K562 (cell line): ENCODE results near the gene POU4F2. TPM values are rescaled to one million over a fixed set of nuclear protein-coding genes. Genes with fewer than 3 reads are reported as not detected.

ENCODE experiments used
- FOXM1 ChIP-seq, 2 experiments: fragments of 450-650 bp in 1 of 2; sonication (generic) in 1 of 2; formaldehyde crosslinking in 1 of 2; IDR thresholded peaks; 2 replicates each; pipeline versions ENCODE4 v1.6.1 to v1.9.0; 2017 to 2022; ENCODE audit warnings: low read depth in 2 of 2, mild to moderate bottlenecking in 2 of 2, missing genetic modification reagents in 1 of 2, moderate library complexity in 1 of 2
- HDAC6 ChIP-seq: IDR thresholded peaks from 2 replicates; pipeline ENCODE4 v1.6.1; 2012; ENCODE audit warnings: low read depth, mild to moderate bottlenecking, control low read depth, inconsistent platforms, low read length, moderate library complexity
- PURB ChIP-seq: sonication (generic); formaldehyde crosslinking; IDR thresholded peaks from 2 replicates; pipeline ENCODE4 v1.9.0; 2021; ENCODE audit warnings: low read depth, mild to moderate bottlenecking, missing genetic modification reagents
- SIN3A ChIP-seq, 2 experiments: fragments of 150-350 bp in 1 of 2; IDR thresholded peaks; 2 replicates each; pipeline ENCODE4 v1.6.1; 2011 to 2016; ENCODE audit warnings: borderline replicate concordance in 2 of 2, low read depth in 2 of 2, low read length in 2 of 2, mild to moderate bottlenecking in 2 of 2, moderate library complexity in 2 of 2; ENCODE audit not compliant: control insufficient read depth in 1 of 2
- SIN3B ChIP-seq: fragments of 450-650 bp; IDR thresholded peaks from 2 replicates; pipeline ENCODE4 v1.6.1; 2017; ENCODE audit warnings: low read depth, mild to moderate bottlenecking, moderate library complexity
- TRIM24 ChIP-seq, 2 experiments: fragments of 450-650 bp; IDR thresholded peaks; 2 replicates each; pipeline ENCODE4 v1.6.1; 2016
- ZBTB17 ChIP-seq: fragments of 450-650 bp; formaldehyde crosslinking; IDR thresholded peaks from 2 replicates; pipeline ENCODE4 v1.4.0; 2020; ENCODE audit warnings: mild to moderate bottlenecking
- ZNF324 ChIP-seq: fragments of 250-450 bp; sonication (Bioruptor Pico); IDR thresholded peaks from 2 replicates; pipeline ENCODE4 v1.4.0; 2020; ENCODE audit warnings: mild to moderate bottlenecking
- polyA plus RNA-seq, 8 experiments: library from polyadenylated mRNA; depleted of rRNA in 4 of 8; stranded (reverse) in 5 of 8; unstranded in 3 of 8; fragments of >200 nt; fragmentation: Nextera tagmentation in 2 of 8; fragmentation: Illumina TruSeq in 1 of 8; extraction: Ambion mirVana in 2 of 8; extraction: Trizol in 1 of 8; gene quantifications; 2 replicates each; pipeline versions ENCODE4 v1.2.1 to v1.2.3, GENCODE V29; 2011 to 2014; ENCODE audit warnings: inconsistent platforms in 1 of 8, missing spikeins in 1 of 8
- total RNA-seq, 7 experiments: library from RNA; depleted of rRNA in 6 of 7; stranded (reverse); fragments of >200 nt in 6 of 7; fragmentation: Illumina TruSeq in 2 of 7; extraction: Trizol in 2 of 7; gene quantifications; 2 replicates each; pipeline versions ENCODE4 v1.2.1 to v1.2.3, GENCODE V29; 2011 to 2021; ENCODE audit warnings: low replicate concordance in 1 of 7
- TF ChIP-seq, protein P1 (sequence below), 3 experiments: fragments of 200-800 bp in 1 of 3; fragments of 250-450 bp in 1 of 3; fragments of 450-650 bp in 1 of 3; sonication (Bioruptor Pico) in 1 of 3; sonication (Bioruptor generic) in 1 of 3; formaldehyde crosslinking in 1 of 3; IDR thresholded peaks; 2 replicates each; pipeline versions ENCODE4 v1.6.1 to v1.8.0; 2016 to 2022; ENCODE audit warnings: mild to moderate bottlenecking in 2 of 3, missing genetic modification characterization in 2 of 3, missing compliant biosample characterization in 1 of 3, moderate library complexity in 1 of 3
- TF ChIP-seq, protein P2 (sequence below): sonication (generic); formaldehyde crosslinking; IDR thresholded peaks from 2 replicates; pipeline ENCODE4 v1.8.1; 2023; ENCODE audit warnings: mild to moderate bottlenecking, missing genetic modification reagents
- TF ChIP-seq, protein P3 (sequence below): fragments of 450-650 bp; IDR thresholded peaks from 2 replicates; pipeline ENCODE4 v1.6.1; 2014; ENCODE audit warnings: low read depth, mild to moderate bottlenecking, moderate library complexity, borderline replicate concordance
- TF ChIP-seq, protein P4 (sequence below): fragments of 250-450 bp; sonication (Bioruptor Pico); IDR thresholded peaks from 2 replicates; pipeline ENCODE4 v1.4.0; 2020; ENCODE audit warnings: mild to moderate bottlenecking, moderate library complexity, borderline replicate concordance

Gene POU4F2
- total and polyA plus RNA-seq, 9 of the 15 experiments (the other 6 are each of a cell fraction or from before 2014, with no cell fraction given): not detected

DNA sequence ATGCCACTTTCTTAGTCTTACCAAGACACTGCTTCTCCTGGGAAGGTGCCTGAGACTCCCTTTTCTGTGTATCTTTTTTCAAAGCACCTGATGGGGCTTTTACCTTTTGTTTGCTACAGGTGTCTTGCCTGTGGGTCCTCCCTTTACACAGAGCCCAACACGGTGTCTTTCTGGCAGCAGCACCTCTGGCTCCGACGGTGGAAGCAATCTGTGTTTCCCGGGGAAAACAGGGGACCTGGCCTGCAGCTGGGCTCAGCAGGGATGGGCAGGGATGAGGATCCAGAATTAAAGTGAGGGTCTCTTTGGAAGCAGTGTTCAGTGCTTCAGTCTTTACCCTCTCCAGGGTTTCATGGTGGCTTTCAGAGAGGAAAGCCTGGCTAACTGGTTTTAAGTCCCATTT, 11.3 kb downstream of the POU4F2 start (continued):
- TF ChIP-seq, protein P1, sequence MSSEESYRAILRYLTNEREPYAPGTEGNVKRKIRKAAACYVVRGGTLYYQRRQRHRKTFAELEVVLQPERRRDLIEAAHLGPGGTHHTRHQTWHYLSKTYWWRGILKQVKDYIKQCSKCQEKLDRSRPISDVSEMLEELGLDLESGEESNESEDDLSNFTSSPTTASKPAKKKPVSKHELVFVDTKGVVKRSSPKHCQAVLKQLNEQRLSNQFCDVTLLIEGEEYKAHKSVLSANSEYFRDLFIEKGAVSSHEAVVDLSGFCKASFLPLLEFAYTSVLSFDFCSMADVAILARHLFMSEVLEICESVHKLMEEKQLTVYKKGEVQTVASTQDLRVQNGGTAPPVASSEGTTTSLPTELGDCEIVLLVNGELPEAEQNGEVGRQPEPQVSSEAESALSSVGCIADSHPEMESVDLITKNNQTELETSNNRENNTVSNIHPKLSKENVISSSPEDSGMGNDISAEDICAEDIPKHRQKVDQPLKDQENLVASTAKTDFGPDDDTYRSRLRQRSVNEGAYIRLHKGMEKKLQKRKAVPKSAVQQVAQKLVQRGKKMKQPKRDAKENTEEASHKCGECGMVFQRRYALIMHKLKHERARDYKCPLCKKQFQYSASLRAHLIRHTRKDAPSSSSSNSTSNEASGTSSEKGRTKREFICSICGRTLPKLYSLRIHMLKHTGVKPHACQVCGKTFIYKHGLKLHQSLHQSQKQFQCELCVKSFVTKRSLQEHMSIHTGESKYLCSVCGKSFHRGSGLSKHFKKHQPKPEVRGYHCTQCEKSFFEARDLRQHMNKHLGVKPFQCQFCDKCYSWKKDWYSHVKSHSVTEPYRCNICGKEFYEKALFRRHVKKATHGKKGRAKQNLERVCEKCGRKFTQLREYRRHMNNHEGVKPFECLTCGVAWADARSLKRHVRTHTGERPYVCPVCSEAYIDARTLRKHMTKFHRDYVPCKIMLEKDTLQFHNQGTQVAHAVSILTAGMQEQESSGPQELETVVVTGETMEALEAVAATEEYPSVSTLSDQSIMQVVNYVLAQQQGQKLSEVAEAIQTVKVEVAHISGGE (CRISPR knock-in tag; IDR thresholded peaks at IDR 0.05): no peak
- TF ChIP-seq ZBTB17 (CRISPR knock-in tag): no peak
- TF ChIP-seq, protein P2, sequence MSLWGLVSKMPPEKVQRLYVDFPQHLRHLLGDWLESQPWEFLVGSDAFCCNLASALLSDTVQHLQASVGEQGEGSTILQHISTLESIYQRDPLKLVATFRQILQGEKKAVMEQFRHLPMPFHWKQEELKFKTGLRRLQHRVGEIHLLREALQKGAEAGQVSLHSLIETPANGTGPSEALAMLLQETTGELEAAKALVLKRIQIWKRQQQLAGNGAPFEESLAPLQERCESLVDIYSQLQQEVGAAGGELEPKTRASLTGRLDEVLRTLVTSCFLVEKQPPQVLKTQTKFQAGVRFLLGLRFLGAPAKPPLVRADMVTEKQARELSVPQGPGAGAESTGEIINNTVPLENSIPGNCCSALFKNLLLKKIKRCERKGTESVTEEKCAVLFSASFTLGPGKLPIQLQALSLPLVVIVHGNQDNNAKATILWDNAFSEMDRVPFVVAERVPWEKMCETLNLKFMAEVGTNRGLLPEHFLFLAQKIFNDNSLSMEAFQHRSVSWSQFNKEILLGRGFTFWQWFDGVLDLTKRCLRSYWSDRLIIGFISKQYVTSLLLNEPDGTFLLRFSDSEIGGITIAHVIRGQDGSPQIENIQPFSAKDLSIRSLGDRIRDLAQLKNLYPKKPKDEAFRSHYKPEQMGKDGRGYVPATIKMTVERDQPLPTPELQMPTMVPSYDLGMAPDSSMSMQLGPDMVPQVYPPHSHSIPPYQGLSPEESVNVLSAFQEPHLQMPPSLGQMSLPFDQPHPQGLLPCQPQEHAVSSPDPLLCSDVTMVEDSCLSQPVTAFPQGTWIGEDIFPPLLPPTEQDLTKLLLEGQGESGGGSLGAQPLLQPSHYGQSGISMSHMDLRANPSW (CRISPR knock-in tag): no peak
- TF ChIP-seq SIN3A (IDR thresholded peaks at IDR 0.05; ENCODE audit: borderline replicate concordance in 2 of 2, control insufficient read depth in 1 of 2, low read depth in 2 of 2, low read length in 2 of 2): no peak
- no peak for TF ChIP-seq FOXM1 (IDR thresholded peaks at IDR 0.05; ENCODE audit: low read depth)
- TF ChIP-seq FOXM1 (CRISPR knock-in tag; IDR thresholded peaks at IDR 0.05; ENCODE audit: low read depth): no peak
- TF ChIP-seq PURB (CRISPR knock-in tag): no peak
- TF ChIP-seq, protein P3, sequence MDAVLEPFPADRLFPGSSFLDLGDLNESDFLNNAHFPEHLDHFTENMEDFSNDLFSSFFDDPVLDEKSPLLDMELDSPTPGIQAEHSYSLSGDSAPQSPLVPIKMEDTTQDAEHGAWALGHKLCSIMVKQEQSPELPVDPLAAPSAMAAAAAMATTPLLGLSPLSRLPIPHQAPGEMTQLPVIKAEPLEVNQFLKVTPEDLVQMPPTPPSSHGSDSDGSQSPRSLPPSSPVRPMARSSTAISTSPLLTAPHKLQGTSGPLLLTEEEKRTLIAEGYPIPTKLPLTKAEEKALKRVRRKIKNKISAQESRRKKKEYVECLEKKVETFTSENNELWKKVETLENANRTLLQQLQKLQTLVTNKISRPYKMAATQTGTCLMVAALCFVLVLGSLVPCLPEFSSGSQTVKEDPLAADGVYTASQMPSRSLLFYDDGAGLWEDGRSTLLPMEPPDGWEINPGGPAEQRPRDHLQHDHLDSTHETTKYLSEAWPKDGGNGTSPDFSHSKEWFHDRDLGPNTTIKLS: no peak
- TF ChIP-seq, protein P4, sequence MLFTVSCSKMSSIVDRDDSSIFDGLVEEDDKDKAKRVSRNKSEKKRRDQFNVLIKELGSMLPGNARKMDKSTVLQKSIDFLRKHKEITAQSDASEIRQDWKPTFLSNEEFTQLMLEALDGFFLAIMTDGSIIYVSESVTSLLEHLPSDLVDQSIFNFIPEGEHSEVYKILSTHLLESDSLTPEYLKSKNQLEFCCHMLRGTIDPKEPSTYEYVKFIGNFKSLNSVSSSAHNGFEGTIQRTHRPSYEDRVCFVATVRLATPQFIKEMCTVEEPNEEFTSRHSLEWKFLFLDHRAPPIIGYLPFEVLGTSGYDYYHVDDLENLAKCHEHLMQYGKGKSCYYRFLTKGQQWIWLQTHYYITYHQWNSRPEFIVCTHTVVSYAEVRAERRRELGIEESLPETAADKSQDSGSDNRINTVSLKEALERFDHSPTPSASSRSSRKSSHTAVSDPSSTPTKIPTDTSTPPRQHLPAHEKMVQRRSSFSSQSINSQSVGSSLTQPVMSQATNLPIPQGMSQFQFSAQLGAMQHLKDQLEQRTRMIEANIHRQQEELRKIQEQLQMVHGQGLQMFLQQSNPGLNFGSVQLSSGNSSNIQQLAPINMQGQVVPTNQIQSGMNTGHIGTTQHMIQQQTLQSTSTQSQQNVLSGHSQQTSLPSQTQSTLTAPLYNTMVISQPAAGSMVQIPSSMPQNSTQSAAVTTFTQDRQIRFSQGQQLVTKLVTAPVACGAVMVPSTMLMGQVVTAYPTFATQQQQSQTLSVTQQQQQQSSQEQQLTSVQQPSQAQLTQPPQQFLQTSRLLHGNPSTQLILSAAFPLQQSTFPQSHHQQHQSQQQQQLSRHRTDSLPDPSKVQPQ (CRISPR knock-in tag): no peak
- no peak for TF ChIP-seq TRIM24 (IDR thresholded peaks at IDR 0.05)
- no peak for TF ChIP-seq SIN3B
- TF ChIP-seq HDAC6: no peak
- no peak for TF ChIP-seq ZNF324 (CRISPR knock-in tag)
- TF ChIP-seq, all 486 proteins: peak for 0
